HepG2 (cell line): ENCODE data around the gene SH3TC2. TPM values are rescaled to one million over a fixed set of nuclear protein-coding genes. Genes with fewer than 3 reads are reported as not detected.

Source experiments
- ATAC-seq: fragments of 200-7000 bp; cut with Tn5 transposase; 3 replicates; pipeline ENCODE4 v1.9.1; 2020; ENCODE audit warnings: mild to moderate bottlenecking, moderate library complexity
- BruUV-seq: library from RNA; stranded (reverse); fragments of 400-500 nt; replicated peaks from 2 replicates; lab custom pipeline; 2021; lab: Mats Ljungman, UMichigan
- CTCF ChIA-PET: fragments of 300-600 bp; formaldehyde crosslinking; extraction: SDS; loops from one replicate; lab custom pipeline; 2021; ENCODE audit warnings: low total read pairs, inconsistent platforms, low intra/inter-chr PET ratio; lab: Yijun Ruan, JAX
- POLR2A ChIA-PET: fragments of 350-600 bp; sonication (Branson Sonifier 250); formaldehyde crosslinking; loops from one replicate; lab custom pipeline; 2020; ENCODE audit warnings: antibody characterized with exemption, inconsistent platforms; lab: Yijun Ruan, JAX
- DNase-seq: peaks from one replicate; pipeline ENCODE4 v3.0.0-alpha.2; 2015; ENCODE audit warnings: low spot score
- FAIRE-seq: peaks from 3 replicates; lab custom pipeline; 2011; peaks lifted over from hg19 to GRCh38; lab: Jason Lieb, UNC
- H2AFZ ChIP-seq: one replicate; pipeline ENCODE4 v1.6.1; 2011; ENCODE audit warnings: low read length, inconsistent platforms
- H3K27ac ChIP-seq: fragments of 300-600 bp; 3 replicates; pipeline ENCODE4 v1.8.0; 2011; ENCODE audit warnings: mixed run types, mild to moderate bottlenecking, mixed read lengths, low read length, inconsistent platforms; ENCODE audit not compliant: insufficient read depth; ENCODE audit errors: extremely low read length
- H3K27me3 ChIP-seq, 2 experiments: fragments of 200-600 bp in 1 of 2; 2 replicates in 1 of 2; 3 replicates in 1 of 2; pipeline versions ENCODE4 v1.6.0 to v1.8.0; 2011; ENCODE audit warnings: low read length in 2 of 2, mild to moderate bottlenecking in 2 of 2, moderate library complexity in 2 of 2, inconsistent platforms in 1 of 2; ENCODE audit not compliant: insufficient read depth in 2 of 2, control insufficient read depth in 1 of 2
- H3K36me3 ChIP-seq, 2 experiments: fragments of 200-600 bp in 1 of 2; replicated peaks in 1 of 2; 2 replicates in 1 of 2; 3 replicates in 1 of 2; pipeline versions ENCODE4 v1.5.1 to v1.8.0; 2011; ENCODE audit warnings: low read length in 2 of 2, inconsistent platforms in 1 of 2; ENCODE audit not compliant: insufficient read depth in 2 of 2, control insufficient read depth in 1 of 2
- H3K4me1 ChIP-seq: 2 replicates; pipeline ENCODE4 v1.5.1; 2012; ENCODE audit warnings: low read length, inconsistent platforms; ENCODE audit not compliant: insufficient read depth
- H3K4me2 ChIP-seq: 2 replicates; pipeline ENCODE4 v1.6.0; 2011; ENCODE audit warnings: low read depth, low read length, inconsistent platforms
- H3K4me3 ChIP-seq, 3 experiments: fragments of 200-600 bp in 1 of 3; sonication (generic), shearing (Covaris generic) in 1 of 3; replicated peaks in 1 of 3; 2 replicates each; pipeline ENCODE4 v1.5.1; 2011 to 2016; ENCODE audit warnings: low read length in 3 of 3, inconsistent platforms in 2 of 3, low read depth in 2 of 3, mild to moderate bottlenecking in 2 of 3, control low read depth in 1 of 3, mixed read lengths in 1 of 3; ENCODE audit not compliant: insufficient read depth in 1 of 3
- H3K79me2 ChIP-seq: one replicate; pipeline ENCODE4 v1.6.1; 2011; ENCODE audit warnings: low read length, inconsistent platforms; ENCODE audit not compliant: insufficient read depth
- H3K9ac ChIP-seq: 2 replicates; pipeline ENCODE4 v1.6.0; 2011; ENCODE audit warnings: mild to moderate bottlenecking, low read depth, low read length, inconsistent platforms; ENCODE audit not compliant: insufficient read depth
- H3K9me3 ChIP-seq: 2 replicates; pipeline ENCODE4 v1.5.1; 2012; ENCODE audit warnings: mild to moderate bottlenecking, low read length
- H4K20me1 ChIP-seq: 2 replicates; pipeline ENCODE4 v1.6.0; 2011; ENCODE audit warnings: inconsistent platforms, mild to moderate bottlenecking, low read length, moderate library complexity; ENCODE audit not compliant: insufficient read depth
- CEBPZ ChIP-seq: IDR thresholded peaks from 2 replicates; pipeline ENCODE4 v1.6.1; 2012; ENCODE audit warnings: low read length, improper control_type of control experiment
- EP300 ChIP-seq, 3 experiments: sonication (generic) in 1 of 3; formaldehyde crosslinking in 1 of 3; IDR thresholded peaks; 2 replicates each; pipeline versions ENCODE4 v1.5.1 to v1.6.1; 2011 to 2020; ENCODE audit warnings: low read depth in 2 of 3, low read length in 2 of 3, borderline replicate concordance in 1 of 3, improper control_type of control experiment in 1 of 3, mild to moderate bottlenecking in 1 of 3, missing genetic modification reagents in 1 of 3, moderate library complexity in 1 of 3
- FOXK1 ChIP-seq: sonication (generic); formaldehyde crosslinking; IDR thresholded peaks from 2 replicates; pipeline ENCODE4 v1.4.0; 2020; ENCODE audit warnings: low read depth, missing genetic modification reagents, borderline replicate concordance
- HIC2 ChIP-seq: sonication (generic); formaldehyde crosslinking; IDR thresholded peaks from 2 replicates; pipeline ENCODE4 v1.9.0; 2022; ENCODE audit warnings: low read depth, missing genetic modification reagents
- HNF4A ChIP-seq: sonication (generic); formaldehyde crosslinking; IDR thresholded peaks from 2 replicates; pipeline ENCODE4 v1.4.0; 2020; ENCODE audit warnings: missing genetic modification reagents
- KAT7 ChIP-seq: IDR thresholded peaks from 2 replicates; pipeline ENCODE4 v1.6.1; 2018; ENCODE audit warnings: borderline replicate concordance, missing compliant biosample characterization
- TEAD2 ChIP-seq: sonication (generic); formaldehyde crosslinking; IDR thresholded peaks from 2 replicates; pipeline ENCODE4 v1.9.0; 2021; ENCODE audit warnings: missing genetic modification reagents
- THAP9 ChIP-seq: sonication (generic); formaldehyde crosslinking; IDR thresholded peaks from 2 replicates; pipeline ENCODE4; 2020; ENCODE audit warnings: missing genetic modification reagents, mild to moderate bottlenecking, borderline replicate concordance
- ZFP62 ChIP-seq: sonication (generic); formaldehyde crosslinking; IDR thresholded peaks from 2 replicates; pipeline ENCODE4 v1.4.0; 2020; ENCODE audit warnings: missing genetic modification reagents
- ZKSCAN1 ChIP-seq: fragments of 150-350 bp; IDR thresholded peaks from 2 replicates; pipeline ENCODE4 v1.6.1; 2014; ENCODE audit warnings: low read length
- ZNF160 ChIP-seq: sonication (generic); formaldehyde crosslinking; IDR thresholded peaks from 2 replicates; pipeline ENCODE4 v1.8.0; 2022; ENCODE audit warnings: mild to moderate bottlenecking, inconsistent platforms, missing genetic modification reagents
- ZNF484 ChIP-seq: sonication (generic); formaldehyde crosslinking; IDR thresholded peaks from 2 replicates; pipeline ENCODE4 v1.5.1; 2020; ENCODE audit warnings: mild to moderate bottlenecking, low read depth, missing genetic modification reagents, borderline replicate concordance
- ZNF569 ChIP-seq: sonication (generic); formaldehyde crosslinking; IDR thresholded peaks from 2 replicates; pipeline ENCODE4 v1.5.0; 2020; ENCODE audit warnings: mild to moderate bottlenecking, missing genetic modification reagents, moderate library complexity, borderline replicate concordance
- ZNF792 ChIP-seq: IDR thresholded peaks from 2 replicates; pipeline ENCODE4 v1.6.1; 2016
- WGBS: methylation state at CpG from one replicate; pipeline ENCODE4 v1.1.6; 2017; ENCODE audit warnings: low lambda C conversion rate; 5-methylcytosine and 5-hydroxymethylcytosine counted together
- in situ Hi-C: cut with HindIII; loops from 2 replicates; pipeline ENCODE4 v1.10.0; 2017; ENCODE audit warnings: low pct_unique_long_range_greater_than_20kb; ENCODE audit not compliant: extremely low pct_ligation_motif_present
- intact Hi-C: fragments of 100-400 bp; cut with micrococcal nuclease; formaldehyde crosslinking; loops from one replicate; pipeline ENCODE4 v1.10.0; 2022; ENCODE audit not compliant: unreplicated experiment
- polyA plus RNA-seq, 8 experiments: library from polyadenylated mRNA; depleted of rRNA in 3 of 8; stranded (reverse) in 7 of 8; unstranded in 1 of 8; fragments of >200 nt; fragmentation: Illumina TruSeq in 4 of 8; extraction: Trizol in 4 of 8; gene quantifications; 2 replicates each; pipeline versions ENCODE4 v1.2.1 to v1.2.3, GENCODE V29; 2011 to 2016; ENCODE audit warnings: low read depth in 4 of 8, missing spikeins in 1 of 8, mixed read lengths in 1 of 8; ENCODE audit not compliant: insufficient read depth in 1 of 8
- total RNA-seq, 5 experiments: library from RNA; depleted of rRNA; stranded (reverse); fragments of >200 nt; fragmentation: Illumina TruSeq; extraction: Trizol; gene quantifications; 2 replicates each; pipeline ENCODE4 v1.2.3, GENCODE V29; 2016; ENCODE audit warnings: low read depth in 1 of 5

SH3TC2 gene
- total and polyA plus RNA-seq, 2 of the 13 experiments (the other 11 are each of a cell fraction or from before 2014, with no cell fraction given) = 0.34 to 0.71 TPM

GRCh38 chr5:149041242-149041641, 21.6 kb downstream of the SH3TC2 start (continued):
- TF ChIP-seq EP300 (IDR thresholded peaks at IDR 0.05; ENCODE audit: low read depth in 2 of 2, low read length in 2 of 2) (no peak), EP300 (CRISPR knock-in tag; IDR thresholded peaks at IDR 0.05; ENCODE audit: borderline replicate concordance) (no peak), TEAD2 (CRISPR knock-in tag) (no peak), ZNF569 (CRISPR knock-in tag) (no peak), KAT7 (no peak), ZNF792 (CRISPR knock-in tag) (no peak), ZNF160 (CRISPR knock-in tag) (no peak), THAP9 (CRISPR knock-in tag) (no peak)

- Histone ChIP-seq H3K9ac (no peak overlapping the region), H3K4me1 (no peaks in the 10 kb centered on the region), H3K27me3 (no peaks in the 10 kb centered on the region), H3K4me2 (no peak overlapping the region), H4K20me1 (no peaks in the 10 kb centered on the region), H3K9me3 (no peaks in the 10 kb centered on the region), H3K36me3 (no peaks in the 10 kb centered on the region), H2AFZ (no peak overlapping the region), H3K79me2 (no peaks in the 10 kb centered on the region), H3K27ac (no peak overlapping the region), H3K4me3 (no peak overlapping the region)
- in situ Hi-C loops (no loop called here), intact Hi-C loops (no loop called here)
- DNase-seq (no peak), ATAC-seq (no peak), FAIRE-seq (no peak)
- no TSS peak for BruUV-seq
- POLR2A ChIA-PET = no interaction called here
- whole genome bisulfite sequencing = 60% methylated on average over 1 of the region's 1 CpG
- CTCF ChIA-PET = no interaction called here
- TF ChIP-seq EP300 (IDR thresholded peaks at IDR 0.05; ENCODE audit: low read depth in 2 of 2, low read length in 2 of 2) (no peak), EP300 (CRISPR knock-in tag; IDR thresholded peaks at IDR 0.05; ENCODE audit: borderline replicate concordance) (no peak), ZFP62 (CRISPR knock-in tag) (no peak), HNF4A (CRISPR knock-in tag) (no peak), ZKSCAN1 (no peak), CEBPZ (no peak), ZNF484 (CRISPR knock-in tag) (no peak), HIC2 (no peak), FOXK1 (CRISPR knock-in tag) (no peak)
These were observed 22.4 kb downstream of the SH3TC2 start for GRCh38 chr5:149040421-149040820.
